ENCODE results near the gene FRS2.

DNA sequence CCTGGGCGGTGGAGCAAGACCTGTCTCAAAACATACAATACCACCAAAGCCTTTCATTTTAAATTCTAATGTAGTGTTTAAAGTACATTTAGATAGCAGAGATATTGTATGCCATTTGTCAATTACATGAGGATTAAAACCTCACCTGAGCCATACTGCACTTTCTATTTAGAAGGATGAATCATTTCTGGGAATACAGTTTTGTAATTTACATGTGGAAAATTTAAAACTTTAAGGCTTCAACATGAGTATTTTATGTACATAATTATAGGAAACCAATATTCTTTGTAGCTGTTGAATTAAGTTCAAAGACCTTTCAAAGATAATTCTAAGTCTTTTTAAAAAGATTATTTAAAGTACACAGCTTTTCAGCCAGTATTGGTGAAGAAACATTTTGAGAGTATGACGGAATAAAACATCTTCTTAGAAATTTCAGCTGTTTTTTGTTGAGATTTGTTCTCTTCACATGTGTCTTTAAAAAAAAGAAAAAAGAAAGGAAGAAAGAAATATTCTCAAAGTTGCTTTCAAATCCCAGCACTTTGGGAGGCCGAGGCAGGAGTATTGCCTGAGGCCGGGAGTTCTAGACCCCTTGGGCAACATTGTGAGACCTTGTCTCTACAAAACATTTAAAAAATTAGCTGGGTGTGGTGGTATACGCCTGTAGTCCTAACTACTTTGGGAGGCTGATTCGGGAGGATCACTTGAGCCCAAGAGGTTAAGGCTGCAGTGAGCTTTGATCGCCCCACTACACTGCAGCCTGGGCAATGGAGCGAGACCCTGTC lies 80.6 kb downstream of the FRS2 start:
- TF ChIP-seq, protein P1, sequence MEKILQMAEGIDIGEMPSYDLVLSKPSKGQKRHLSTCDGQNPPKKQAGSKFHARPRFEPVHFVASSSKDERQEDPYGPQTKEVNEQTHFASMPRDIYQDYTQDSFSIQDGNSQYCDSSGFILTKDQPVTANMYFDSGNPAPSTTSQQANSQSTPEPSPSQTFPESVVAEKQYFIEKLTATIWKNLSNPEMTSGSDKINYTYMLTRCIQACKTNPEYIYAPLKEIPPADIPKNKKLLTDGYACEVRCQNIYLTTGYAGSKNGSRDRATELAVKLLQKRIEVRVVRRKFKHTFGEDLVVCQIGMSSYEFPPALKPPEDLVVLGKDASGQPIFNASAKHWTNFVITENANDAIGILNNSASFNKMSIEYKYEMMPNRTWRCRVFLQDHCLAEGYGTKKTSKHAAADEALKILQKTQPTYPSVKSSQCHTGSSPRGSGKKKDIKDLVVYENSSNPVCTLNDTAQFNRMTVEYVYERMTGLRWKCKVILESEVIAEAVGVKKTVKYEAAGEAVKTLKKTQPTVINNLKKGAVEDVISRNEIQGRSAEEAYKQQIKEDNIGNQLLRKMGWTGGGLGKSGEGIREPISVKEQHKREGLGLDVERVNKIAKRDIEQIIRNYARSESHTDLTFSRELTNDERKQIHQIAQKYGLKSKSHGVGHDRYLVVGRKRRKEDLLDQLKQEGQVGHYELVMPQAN (conservative IDR thresholded peaks at IDR 0.05), result no peak
- no peak for TF ChIP-seq MXI1 (IDR thresholded peaks at IDR 0.05; ENCODE audit: low read depth, low read length)
- no peak for TF ChIP-seq IKZF1 (conservative IDR thresholded peaks at IDR 0.05)
- TF ChIP-seq EZH2 (IDR thresholded peaks at IDR 0.05; ENCODE audit: borderline replicate concordance, control insufficient read depth, low read depth, low read length), result no peak

Measured in GM12878 (cell line).